Left lung (tissue), 10 donors: ENCODE data around the gene HIVEP2. TPM values are rescaled to one million over a fixed set of nuclear protein-coding genes. Genes with fewer than 3 reads are reported as not detected.

Experiments used
- ATAC-seq: fragments of 200-7000 bp; cut with Tn5 transposase; one replicate; pipeline ENCODE4 v1.9.1; 2020; ENCODE audit warnings: moderate library complexity
- DNase-seq, 4 donors: peaks; one replicate each; pipeline ENCODE4 v3.0.0-alpha.2; 2013 to 2020
- H3K27ac ChIP-seq, 2 donors: fragments of 200-600 bp; sonication (generic) in 1 of 2; one replicate each; pipeline versions ENCODE4 v1.5.0 to v1.8.0; 2020 to 2021
- H3K27me3 ChIP-seq, 2 donors: fragments of 200-600 bp; sonication (generic) in 1 of 2; one replicate each; pipeline versions ENCODE4 v1.5.0 to v1.8.0; 2020 to 2021
- H3K36me3 ChIP-seq, 2 donors: fragments of 200-600 bp; sonication (generic) in 1 of 2; one replicate each; pipeline versions ENCODE4 v1.5.0 to v1.8.0; 2020 to 2021
- H3K4me1 ChIP-seq, 2 donors: fragments of 200-600 bp; one replicate each; pipeline ENCODE4 v1.8.0; 2021
- H3K4me3 ChIP-seq, 2 donors: fragments of 200-600 bp; sonication (generic) in 1 of 2; one replicate each; pipeline versions ENCODE4 v1.5.0 to v1.8.0; 2020 to 2021; ENCODE audit warnings: mild to moderate bottlenecking in 1 of 2
- H3K9me3 ChIP-seq, 2 donors: fragments of 200-600 bp; sonication (generic) in 1 of 2; one replicate each; pipeline versions ENCODE4 v1.5.0 to v1.8.0; 2020 to 2021
- CTCF ChIP-seq, 2 donors: fragments of 200-600 bp; sonication (generic) in 1 of 2; IDR thresholded peaks; one replicate each; pipeline versions ENCODE4 v1.5.0 to v1.8.0; 2021; ENCODE audit warnings: antibody characterized with exemption in 2 of 2
- intact Hi-C, 2 donors: fragments of 100-400 bp; cut with DNase I; formaldehyde crosslinking; loops; one replicate each; pipeline versions ENCODE4 v1.11.2 to v1.14.2; 2022
- polyA plus RNA-seq, 6 donors: library from polyadenylated mRNA; unstranded; fragments of 120-200 nt; gene quantifications; one replicate each; pipeline ENCODE4 v1.2.1, GENCODE V29; 2013; ENCODE audit not compliant: insufficient read length in 6 of 6
- total RNA-seq, 2 donors: library from RNA; stranded (reverse); fragmentation: NEBNext Ultra II Directional; extraction: Animal tissue kit (Norgen Biotek cat#: 25700); gene quantifications; one replicate each; pipeline ENCODE4 v1.2.1, GENCODE V29; 2021
- donor health status: DM: no; HTN: yes; CAD: no.
- donor health status: DM: no; HTN: no; CAD: no.

The HIVEP2 gene
- total and polyA plus RNA-seq, 8 donors = 11.5 to 16.6 (median 13.1) TPM

DNA sequence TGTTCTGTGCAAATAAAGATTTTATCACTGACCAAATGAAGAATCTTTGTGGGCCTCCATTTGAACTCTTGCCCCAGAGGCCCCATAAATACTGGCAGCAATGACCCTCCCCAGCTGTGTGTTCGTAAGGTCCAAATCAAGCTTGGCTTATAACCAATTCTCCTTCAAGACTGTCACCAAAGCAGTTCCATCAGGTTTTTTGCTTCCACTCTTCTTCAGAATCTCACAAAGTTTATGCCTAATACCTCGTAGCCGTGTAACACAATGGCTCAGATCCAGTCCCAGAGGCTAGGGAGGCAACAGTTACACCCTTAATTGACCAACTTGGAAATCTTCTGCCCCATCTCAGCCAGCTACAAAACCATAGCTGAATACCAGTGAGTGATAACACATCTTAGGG, 120.5 kb downstream of the HIVEP2 start:
- H3K9me3 ChIP-seq = no peaks in the 10 kb centered on the region
- no peak overlapping the region for H3K4me3 ChIP-seq
- DNase-seq (peak in 1 of 4 donors; percentile 71), ATAC-seq (no peak)
- H3K27me3 ChIP-seq = no peaks in the 10 kb centered on the region
- H3K27ac ChIP-seq = no peak overlapping the region
- H3K4me1 ChIP-seq = peaks cover 24 to 25% of the 10 kb centered on the region in 2 donors
- no peaks in the 10 kb centered on the region for H3K36me3 ChIP-seq
- intact Hi-C loops = loop anchor here in 1 of 2 donors (10.0 kb wide), 1 partner anchor 120 kb away; the partner anchor contains the start of gene HIVEP2
- no peak for TF ChIP-seq CTCF (IDR thresholded peaks at IDR 0.05)

DNA sequence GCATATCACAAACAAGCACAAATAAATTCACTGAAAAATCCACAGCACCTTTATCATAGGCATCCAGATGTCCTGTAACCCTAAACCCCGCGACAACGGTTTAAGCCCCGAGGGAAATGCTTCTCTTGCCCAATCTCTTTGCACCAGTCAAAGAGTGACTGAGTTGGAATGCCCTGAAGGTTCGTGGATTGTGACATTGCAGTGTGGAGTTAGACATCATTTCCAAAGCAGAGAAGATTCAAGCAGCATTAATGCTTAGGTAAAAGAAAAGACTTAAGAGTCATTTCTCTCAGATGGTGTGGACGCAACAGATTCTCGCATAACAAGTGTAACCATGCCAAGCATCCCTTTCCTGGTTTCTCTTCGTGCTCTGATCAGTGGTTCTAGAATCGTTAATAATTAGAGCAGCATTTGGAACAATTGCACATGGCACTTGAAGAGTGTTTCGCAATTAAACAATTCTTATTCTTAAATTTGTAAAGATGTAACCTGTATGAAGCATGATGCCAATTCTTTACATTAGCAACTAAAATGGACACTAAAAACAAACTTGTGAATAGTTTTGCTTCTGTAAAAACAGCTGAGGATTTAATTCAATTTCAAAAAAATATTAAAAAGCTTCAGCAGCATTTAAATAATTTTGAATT, 121.6 kb downstream of the HIVEP2 start:
- DNase-seq (no peak), ATAC-seq (no peak)
- Histone ChIP-seq H3K4me1 (peaks cover 28 to 30% of the 10 kb centered on the region in 2 donors), H3K27ac (no peak overlapping the region), H3K27me3 (no peaks in the 10 kb centered on the region), H3K36me3 (no peaks in the 10 kb centered on the region), H3K9me3 (no peaks in the 10 kb centered on the region), H3K4me3 (no peak overlapping the region)
- no peak for TF ChIP-seq CTCF (IDR thresholded peaks at IDR 0.05)
- intact Hi-C loops = loop anchor here in 1 of 2 donors (10.0 kb wide), 1 partner anchor 121 kb away; the partner anchor contains the start of gene HIVEP2

GRCh38 chr6:142822842-142823241, 122.1 kb downstream of the HIVEP2 start:
- no peak overlapping the region for H3K27ac ChIP-seq
- DNase-seq (peak in 1 of 4 donors; percentile 49), ATAC-seq (no peak)
- no peak for TF ChIP-seq CTCF (IDR thresholded peaks at IDR 0.05)
- H3K27me3 ChIP-seq = no peaks in the 10 kb centered on the region
- intact Hi-C loops = loop anchor here in 1 of 2 donors (10.0 kb wide), 1 partner anchor 122 kb away; the partner anchor contains the start of gene HIVEP2
- peaks cover 28 to 30% of the 10 kb centered on the region in 2 donors for H3K4me1 ChIP-seq
- H3K4me3 ChIP-seq = no peak overlapping the region
- H3K9me3 ChIP-seq = no peaks in the 10 kb centered on the region
- H3K36me3 ChIP-seq = no peaks in the 10 kb centered on the region

DNA sequence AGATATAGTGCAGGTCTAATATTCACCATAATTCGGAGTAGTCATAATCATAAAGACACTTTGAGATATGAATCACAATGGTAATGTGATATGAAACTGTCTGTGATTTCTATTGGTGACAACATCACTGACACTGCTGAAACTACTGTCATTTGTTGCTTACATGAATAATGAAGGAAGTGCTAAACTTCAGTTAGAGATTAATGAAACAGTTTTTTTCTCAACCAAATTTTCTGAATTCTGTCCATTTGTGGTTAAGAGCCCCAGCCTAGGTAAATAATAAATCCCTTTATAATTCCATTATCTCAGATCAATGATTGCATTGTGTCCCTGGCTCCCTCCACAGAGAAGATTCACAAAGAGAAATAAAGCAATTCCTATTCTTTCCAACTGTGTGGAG, 122.6 kb downstream of the HIVEP2 start:
- no peak for ATAC-seq
- no peak for TF ChIP-seq CTCF (IDR thresholded peaks at IDR 0.05)
- DNase-seq = no peak
- H3K9me3 ChIP-seq = no peaks in the 10 kb centered on the region
- no peaks in the 10 kb centered on the region for H3K36me3 ChIP-seq
- H3K4me3 ChIP-seq = no peak overlapping the region
- peaks cover 28 to 30% of the 10 kb centered on the region in 2 donors for H3K4me1 ChIP-seq
- intact Hi-C loops = loop anchor here in 1 of 2 donors (10.0 kb wide), 1 partner anchor 122 kb away; the partner anchor contains the start of gene HIVEP2
- no peak overlapping the region for H3K27ac ChIP-seq
- no peaks in the 10 kb centered on the region for H3K27me3 ChIP-seq

DNA sequence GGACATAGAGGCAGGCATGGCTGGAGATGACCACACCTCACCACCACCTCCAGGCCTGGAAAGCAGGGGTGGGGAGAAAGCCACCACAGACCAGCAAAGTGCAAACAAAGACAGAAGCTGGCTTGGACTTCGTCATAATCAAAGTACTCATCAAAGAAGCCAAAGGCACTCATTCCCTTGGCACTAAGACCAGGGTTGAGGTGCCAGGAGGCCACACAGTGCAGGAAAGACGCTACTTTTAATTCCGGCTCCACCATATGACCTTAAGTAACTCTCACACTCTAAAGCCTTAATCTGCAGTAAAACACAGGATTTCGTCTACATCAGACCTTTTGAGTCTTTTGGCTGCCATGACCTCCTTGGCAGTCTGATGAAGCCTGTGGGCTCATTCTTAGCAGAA, 123.1 kb downstream of the HIVEP2 start:
- DNase-seq (no peak), ATAC-seq (peak; percentile 53)
- Histone ChIP-seq H3K36me3 (no peaks in the 10 kb centered on the region), H3K27me3 (no peaks in the 10 kb centered on the region), H3K4me3 (no peak overlapping the region), H3K4me1 (peaks cover 28 to 30% of the 10 kb centered on the region in 2 donors), H3K9me3 (no peaks in the 10 kb centered on the region), H3K27ac (no peak overlapping the region)
- no peak for TF ChIP-seq CTCF (IDR thresholded peaks at IDR 0.05)
- intact Hi-C loops = loop anchor here in 1 of 2 donors (10.0 kb wide), 1 partner anchor 123 kb away; the partner anchor contains the start of gene HIVEP2
